Measurements from ENCODE around the gene ACP7. TPM values are rescaled to one million over a fixed set of nuclear protein-coding genes. Genes with fewer than 3 reads are reported as not detected.

ACP7 gene
- total RNA-seq, 2 donors from 2014 or later: not detected

GRCh38 chr19:39054091-39054470 is 30.1 kb upstream of the ACP7 start:
- no peak overlapping the region for H3K27ac ChIP-seq
- no peak for DNase-seq (ENCODE audit: low spot score)
- H3K4me1 ChIP-seq (ENCODE audit: control insufficient read depth in 1 of 2, low read depth in 2 of 2): no peaks in the 10 kb centered on the region
- no peak for ATAC-seq (ENCODE audit: insufficient number of reproducible peaks, low FRiP score, low read depth)
- H3K9me3 ChIP-seq: no peaks in the 10 kb centered on the region
- no peak for TF ChIP-seq CTCF (IDR thresholded peaks at IDR 0.05)
- no peaks in the 10 kb centered on the region for H3K27me3 ChIP-seq (replicated peaks; ENCODE audit: insufficient read depth)
- no peak overlapping the region for H3K4me3 ChIP-seq
- H3K36me3 ChIP-seq: no peaks in the 10 kb centered on the region

- Histone ChIP-seq H3K4me3 (no peak overlapping the region), H3K4me1 (ENCODE audit: control insufficient read depth in 1 of 2, low read depth in 2 of 2) (no peaks in the 10 kb centered on the region), H3K9me3 (no peaks in the 10 kb centered on the region), H3K27ac (no peak overlapping the region), H3K36me3 (no peaks in the 10 kb centered on the region), H3K27me3 (replicated peaks; ENCODE audit: insufficient read depth) (no peaks in the 10 kb centered on the region)
- no peak for ATAC-seq (ENCODE audit: insufficient number of reproducible peaks, low FRiP score, low read depth)
- no peak for DNase-seq (ENCODE audit: low spot score)
- no peak for TF ChIP-seq CTCF (IDR thresholded peaks at IDR 0.05)
These were observed 26.6 kb upstream of the ACP7 start for GRCh38 chr19:39057615-39058014.

GRCh38 chr19:39059302-39059701 is 24.9 kb upstream of the ACP7 start:
- no peak for ATAC-seq (ENCODE audit: insufficient number of reproducible peaks, low FRiP score, low read depth)
- Histone ChIP-seq H3K27me3 (replicated peaks; ENCODE audit: insufficient read depth) (no peaks in the 10 kb centered on the region), H3K36me3 (no peaks in the 10 kb centered on the region), H3K4me3 (no peak overlapping the region), H3K27ac (no peak overlapping the region), H3K9me3 (no peaks in the 10 kb centered on the region), H3K4me1 (ENCODE audit: control insufficient read depth in 1 of 2, low read depth in 2 of 2) (no peaks in the 10 kb centered on the region)
- no peak for TF ChIP-seq CTCF (IDR thresholded peaks at IDR 0.05)
- DNase-seq (ENCODE audit: low spot score): no peak

- ATAC-seq (ENCODE audit: insufficient number of reproducible peaks, low FRiP score, low read depth): no peak
- H3K9me3 ChIP-seq: no peaks in the 10 kb centered on the region
- no peaks in the 10 kb centered on the region for H3K36me3 ChIP-seq
- TF ChIP-seq CTCF (IDR thresholded peaks at IDR 0.05): no peak
- no peak for DNase-seq (ENCODE audit: low spot score)
- no peaks in the 10 kb centered on the region for H3K27me3 ChIP-seq (replicated peaks; ENCODE audit: insufficient read depth)
- no peaks in the 10 kb centered on the region for H3K4me1 ChIP-seq (ENCODE audit: control insufficient read depth in 1 of 2, low read depth in 2 of 2)
- no peak overlapping the region for H3K27ac ChIP-seq
- H3K4me3 ChIP-seq: no peak overlapping the region
These were observed 24.0 kb upstream of the ACP7 start for GRCh38 chr19:39060171-39060570.

GRCh38 chr19:39064405-39064804 is 19.8 kb upstream of the ACP7 start:
- TF ChIP-seq CTCF (IDR thresholded peaks at IDR 0.05): no peak
- H3K4me3 ChIP-seq: no peak overlapping the region

More at GRCh38 chr19:39064405-39064804, 19.8 kb upstream of the ACP7 start:
- Histone ChIP-seq H3K27ac (no peak overlapping the region), H3K36me3 (no peaks in the 10 kb centered on the region), H3K27me3 (replicated peaks; ENCODE audit: insufficient read depth) (no peaks in the 10 kb centered on the region), H3K9me3 (no peaks in the 10 kb centered on the region), H3K4me1 (ENCODE audit: control insufficient read depth in 1 of 2, low read depth in 2 of 2) (no peaks in the 10 kb centered on the region)
- ATAC-seq (ENCODE audit: insufficient number of reproducible peaks, low FRiP score, low read depth): no peak
- no peak for DNase-seq (ENCODE audit: low spot score)
